Measurements from ENCODE around the gene CYP4F2.
A peak's percentile ranks its signal among the peaks of the same experiment; 100 is the strongest.
"Not testable (repeated sequence)": the region's sequence is repeated elsewhere in the genome, so short reads cannot be mapped to it uniquely, and the experiment has no call there.

The CYP4F2 gene

GRCh38 chr19:15836330-15837220 is 61.3 kb downstream of the CYP4F2 start:
- Histone ChIP-seq H2AFZ (ENCODE audit: low read length, unreplicated experiment) (peak overlapping the region; percentile 68), H3K27ac (ENCODE audit: low read depth, low read length) (peak overlapping the region; percentile 67), H3K79me2 (ENCODE audit: control insufficient read depth, insufficient read depth, low read length, unreplicated experiment) (no peaks in the 10 kb centered on the region)

GRCh38 chr19:15835565-15836329 is 62.1 kb downstream of the CYP4F2 start:
- H3K36me3 ChIP-seq (ENCODE audit: insufficient read depth, low read length); H3K4me1 ChIP-seq (ENCODE audit: control insufficient read depth, insufficient read depth, low read length, unreplicated experiment); H3K27ac ChIP-seq (ENCODE audit: low read depth, low read length); H3K27me3 ChIP-seq (ENCODE audit: insufficient read depth, low read length); H3K79me2 ChIP-seq (ENCODE audit: control insufficient read depth, insufficient read depth, low read length, unreplicated experiment): not testable (repeated sequence)
- Histone ChIP-seq H2AFZ (ENCODE audit: low read length, unreplicated experiment) (peak overlapping the region; percentile 68), H3K4me3 (ENCODE audit: low read depth, low read length) (peak overlapping the region; percentile 79)

More at GRCh38 chr19:15836330-15837220, 61.3 kb downstream of the CYP4F2 start:
- H3K27me3 ChIP-seq (ENCODE audit: insufficient read depth, low read length): no peaks in the 10 kb centered on the region
- H3K4me1 ChIP-seq (ENCODE audit: control insufficient read depth, insufficient read depth, low read length, unreplicated experiment): no peaks in the 10 kb centered on the region
- H3K4me3 ChIP-seq (ENCODE audit: low read depth, low read length): peak overlapping the region; percentile 79
- no peaks in the 10 kb centered on the region for H3K36me3 ChIP-seq (ENCODE audit: insufficient read depth, low read length)

- H3K79me2 ChIP-seq (ENCODE audit: control insufficient read depth, insufficient read depth, low read length, unreplicated experiment); H3K4me3 ChIP-seq (ENCODE audit: low read depth, low read length); H3K27ac ChIP-seq (ENCODE audit: low read depth, low read length); H3K4me1 ChIP-seq (ENCODE audit: control insufficient read depth, insufficient read depth, low read length, unreplicated experiment); H3K27me3 ChIP-seq (ENCODE audit: insufficient read depth, low read length); H2AFZ ChIP-seq (ENCODE audit: low read length, unreplicated experiment); H3K36me3 ChIP-seq (ENCODE audit: insufficient read depth, low read length): not testable (repeated sequence)
These were observed 63.6 kb downstream of the CYP4F2 start for GRCh38 chr19:15834232-15834631.

GRCh38 chr19:15831626-15832025 is 66.2 kb downstream of the CYP4F2 start:
- H3K79me2 ChIP-seq (ENCODE audit: control insufficient read depth, insufficient read depth, low read length, unreplicated experiment): no peaks in the 10 kb centered on the region
- H3K4me3 ChIP-seq (ENCODE audit: low read depth, low read length): no peak overlapping the region
- no peak overlapping the region for H3K27ac ChIP-seq (ENCODE audit: low read depth, low read length)
- H2AFZ ChIP-seq (ENCODE audit: low read length, unreplicated experiment): no peak overlapping the region
- H3K27me3 ChIP-seq (ENCODE audit: insufficient read depth, low read length): no peaks in the 10 kb centered on the region
- H3K36me3 ChIP-seq (ENCODE audit: insufficient read depth, low read length): no peaks in the 10 kb centered on the region
- H3K4me1 ChIP-seq (ENCODE audit: control insufficient read depth, insufficient read depth, low read length, unreplicated experiment): no peaks in the 10 kb centered on the region

- no peak overlapping the region for H3K4me3 ChIP-seq (ENCODE audit: low read depth, low read length)
- no peaks in the 10 kb centered on the region for H3K36me3 ChIP-seq (ENCODE audit: insufficient read depth, low read length)
- H3K4me1 ChIP-seq (ENCODE audit: control insufficient read depth, insufficient read depth, low read length, unreplicated experiment): no peaks in the 10 kb centered on the region
- no peaks in the 10 kb centered on the region for H3K79me2 ChIP-seq (ENCODE audit: control insufficient read depth, insufficient read depth, low read length, unreplicated experiment)
- no peaks in the 10 kb centered on the region for H3K27me3 ChIP-seq (ENCODE audit: insufficient read depth, low read length)
- no peak overlapping the region for H2AFZ ChIP-seq (ENCODE audit: low read length, unreplicated experiment)
- H3K27ac ChIP-seq (ENCODE audit: low read depth, low read length): no peak overlapping the region
These were observed 68.1 kb downstream of the CYP4F2 start for GRCh38 chr19:15829786-15830185.

GRCh38 chr19:15829306-15829698 is 68.6 kb downstream of the CYP4F2 start:
- H3K4me1 ChIP-seq (ENCODE audit: control insufficient read depth, insufficient read depth, low read length, unreplicated experiment): no peaks in the 10 kb centered on the region
- no peak overlapping the region for H3K4me3 ChIP-seq (ENCODE audit: low read depth, low read length)
- H3K27me3 ChIP-seq (ENCODE audit: insufficient read depth, low read length): no peaks in the 10 kb centered on the region
- no peak overlapping the region for H3K27ac ChIP-seq (ENCODE audit: low read depth, low read length)
- no peaks in the 10 kb centered on the region for H3K36me3 ChIP-seq (ENCODE audit: insufficient read depth, low read length)
- H3K79me2 ChIP-seq (ENCODE audit: control insufficient read depth, insufficient read depth, low read length, unreplicated experiment): no peaks in the 10 kb centered on the region
- H2AFZ ChIP-seq (ENCODE audit: low read length, unreplicated experiment): no peak overlapping the region

- not testable (repeated sequence) for H3K4me3 ChIP-seq (ENCODE audit: low read depth, low read length); H3K4me1 ChIP-seq (ENCODE audit: control insufficient read depth, insufficient read depth, low read length, unreplicated experiment)
These were observed 69.1 kb downstream of the CYP4F2 start for GRCh38 chr19:15828611-15829305.

GRCh38 chr19:15828121-15828610 is 69.7 kb downstream of the CYP4F2 start:
- Histone ChIP-seq H3K79me2 (ENCODE audit: control insufficient read depth, insufficient read depth, low read length, unreplicated experiment) (no peaks in the 10 kb centered on the region), H3K27ac (ENCODE audit: low read depth, low read length) (no peak overlapping the region), H3K4me3 (ENCODE audit: low read depth, low read length) (no peak overlapping the region), H3K27me3 (ENCODE audit: insufficient read depth, low read length) (no peaks in the 10 kb centered on the region), H3K36me3 (ENCODE audit: insufficient read depth, low read length) (no peaks in the 10 kb centered on the region), H3K4me1 (ENCODE audit: control insufficient read depth, insufficient read depth, low read length, unreplicated experiment) (no peaks in the 10 kb centered on the region), H2AFZ (ENCODE audit: low read length, unreplicated experiment) (no peak overlapping the region)

More at GRCh38 chr19:15828611-15829305, 69.1 kb downstream of the CYP4F2 start:
- not testable (repeated sequence) for H2AFZ ChIP-seq (ENCODE audit: low read length, unreplicated experiment); H3K79me2 ChIP-seq (ENCODE audit: control insufficient read depth, insufficient read depth, low read length, unreplicated experiment); H3K27ac ChIP-seq (ENCODE audit: low read depth, low read length); H3K27me3 ChIP-seq (ENCODE audit: insufficient read depth, low read length); H3K36me3 ChIP-seq (ENCODE audit: insufficient read depth, low read length)

Measured in ACC112 (cell line).